ENCODE data around the gene ATXN7L3B. TPM values are rescaled to one million over a fixed set of nuclear protein-coding genes. Genes with fewer than 3 reads are reported as not detected.

The ATXN7L3B gene
- total RNA-seq, result 27.6 and 29.6 TPM in 2 replicates

- Histone ChIP-seq H3K36me3 (ENCODE audit: control insufficient read depth, insufficient read depth, low read length) (peaks cover 2% of the 10 kb centered on the region), H3K27me3 (ENCODE audit: control insufficient read depth, insufficient read depth, low read length) (no peaks in the 10 kb centered on the region), H3K4me3 (ENCODE audit: low read depth, low read length) (peak within 1 kb of the TSS; percentile 70)
- peak; percentile 73 for DNase-seq (ENCODE audit: low read depth)
- peak; percentile 22 for TF ChIP-seq CTCF (IDR thresholded peaks at IDR 0.05; ENCODE audit: insufficient read depth, low read length, poor library complexity, severe bottlenecking)
Observed at GRCh38 chr12:74537707-74538385, at the start of gene ATXN7L3B. Gene ATXN7L3B (plus strand): TSS chr12:74537835. CDS start chr12:74538113, 278 bp downstream.

- no peaks in the 10 kb centered on the region for H3K36me3 ChIP-seq (ENCODE audit: control insufficient read depth, insufficient read depth, low read length)
- no peak for TF ChIP-seq CTCF (IDR thresholded peaks at IDR 0.05; ENCODE audit: insufficient read depth, low read length, poor library complexity, severe bottlenecking)
- no peak for DNase-seq (ENCODE audit: low read depth)
- H3K4me3 ChIP-seq (ENCODE audit: low read depth, low read length), result no peak overlapping the region
- H3K27me3 ChIP-seq (ENCODE audit: control insufficient read depth, insufficient read depth, low read length), result no peaks in the 10 kb centered on the region
Observed at GRCh38 chr12:74488134-74488533, 49.5 kb upstream of the ATXN7L3B start.

- no peak for DNase-seq (ENCODE audit: low read depth)
- Histone ChIP-seq H3K36me3 (ENCODE audit: control insufficient read depth, insufficient read depth, low read length) (no peaks in the 10 kb centered on the region), H3K27me3 (ENCODE audit: control insufficient read depth, insufficient read depth, low read length) (no peaks in the 10 kb centered on the region), H3K4me3 (ENCODE audit: low read depth, low read length) (no peak overlapping the region)
- TF ChIP-seq CTCF (IDR thresholded peaks at IDR 0.05; ENCODE audit: insufficient read depth, low read length, poor library complexity, severe bottlenecking), result no peak
Observed at GRCh38 chr12:74489543-74489942, 48.1 kb upstream of the ATXN7L3B start.

- Histone ChIP-seq H3K4me3 (ENCODE audit: low read depth, low read length) (no peak overlapping the region), H3K36me3 (ENCODE audit: control insufficient read depth, insufficient read depth, low read length) (no peaks in the 10 kb centered on the region), H3K27me3 (ENCODE audit: control insufficient read depth, insufficient read depth, low read length) (no peaks in the 10 kb centered on the region)
- DNase-seq (ENCODE audit: low read depth), result no peak
- TF ChIP-seq CTCF (IDR thresholded peaks at IDR 0.05; ENCODE audit: insufficient read depth, low read length, poor library complexity, severe bottlenecking), result no peak
Observed at GRCh38 chr12:74490390-74491064, 47.1 kb upstream of the ATXN7L3B start.

GRCh38 chr12:74491374-74491773, 46.3 kb upstream of the ATXN7L3B start:
- DNase-seq (ENCODE audit: low read depth), result no peak
- no peak for TF ChIP-seq CTCF (IDR thresholded peaks at IDR 0.05; ENCODE audit: insufficient read depth, low read length, poor library complexity, severe bottlenecking)
- Histone ChIP-seq H3K36me3 (ENCODE audit: control insufficient read depth, insufficient read depth, low read length) (no peaks in the 10 kb centered on the region), H3K27me3 (ENCODE audit: control insufficient read depth, insufficient read depth, low read length) (no peaks in the 10 kb centered on the region), H3K4me3 (ENCODE audit: low read depth, low read length) (no peak overlapping the region)

Measured in kidney epithelial cell (primary cell).